Neuronal stem cell (in vitro differentiated cells): ENCODE measurements around the gene ABCA10. TPM values are rescaled to one million over a fixed set of nuclear protein-coding genes. Genes with fewer than 3 reads are reported as not detected.

Experiments used
- DNase-seq: peaks from one replicate; pipeline ENCODE4 v3.0.0-alpha.2; 2013; ENCODE audit warnings: low spot score
- H2AFZ ChIP-seq: one replicate; pipeline ENCODE4 v1.6.1; 2013; ENCODE audit warnings: mild to moderate bottlenecking, low read length, inconsistent platforms
- H2AK5ac ChIP-seq: 2 replicates; pipeline ENCODE4 v1.6.1; 2013; ENCODE audit warnings: low read depth, mild to moderate bottlenecking, inconsistent platforms, low read length, moderate library complexity, mixed read lengths
- H2BK120ac ChIP-seq: 2 replicates; pipeline ENCODE4 v1.6.1; 2013; ENCODE audit warnings: low read depth, mild to moderate bottlenecking, inconsistent platforms, low read length, moderate library complexity, mixed read lengths
- H2BK12ac ChIP-seq: one replicate; pipeline ENCODE4 v1.6.1; 2013; ENCODE audit warnings: low read length, inconsistent platforms
- H2BK15ac ChIP-seq: 2 replicates; pipeline ENCODE4 v1.6.1; 2013; ENCODE audit warnings: mild to moderate bottlenecking, low read length, inconsistent platforms, mixed read lengths
- H2BK5ac ChIP-seq: one replicate; pipeline ENCODE4 v1.6.1; 2013; ENCODE audit warnings: inconsistent platforms, mild to moderate bottlenecking, low read length, moderate library complexity
- H3K14ac ChIP-seq: one replicate; pipeline ENCODE4 v1.6.1; 2013; ENCODE audit warnings: low read length, inconsistent platforms
- H3K18ac ChIP-seq: 2 replicates; pipeline ENCODE4 v1.6.1; 2013; ENCODE audit warnings: low read length, inconsistent platforms
- H3K23ac ChIP-seq: 2 replicates; pipeline ENCODE4 v1.6.1; 2013; ENCODE audit warnings: low read depth, mild to moderate bottlenecking, mixed read lengths, low read length, inconsistent platforms; ENCODE audit not compliant: poor library complexity
- H3K27ac ChIP-seq: replicated peaks from 3 replicates; pipeline ENCODE4 v1.5.1; 2013; ENCODE audit warnings: low read length, inconsistent platforms
- H3K27me3 ChIP-seq, 3 experiments: 2 replicates each; pipeline ENCODE4 v1.6.1; 2013; ENCODE audit warnings: low read length in 3 of 3, mild to moderate bottlenecking in 2 of 3, inconsistent platforms in 1 of 3, low read depth in 1 of 3, mixed read lengths in 1 of 3, moderate library complexity in 1 of 3; ENCODE audit not compliant: control insufficient read depth in 3 of 3, insufficient read depth in 3 of 3
- H3K36me3 ChIP-seq, 2 donors: replicated peaks in 1 of 2; 2 replicates each; pipeline ENCODE4 v1.6.1; 2013; ENCODE audit warnings: low read length in 2 of 2; ENCODE audit not compliant: control insufficient read depth in 2 of 2, insufficient read depth in 2 of 2
- H3K4ac ChIP-seq: 2 replicates; pipeline ENCODE4 v1.6.1; 2013; ENCODE audit warnings: inconsistent platforms, mild to moderate bottlenecking, low read length, moderate library complexity
- H3K4me1 ChIP-seq, 2 donors: 1 replicate in 1 of 2; 2 replicates in 1 of 2; pipeline ENCODE4 v1.6.1; 2013; ENCODE audit warnings: low read length in 2 of 2, low read depth in 1 of 2; ENCODE audit not compliant: control insufficient read depth in 2 of 2, insufficient read depth in 1 of 2
- H3K4me2 ChIP-seq: one replicate; pipeline ENCODE4 v1.6.1; 2013; ENCODE audit warnings: mild to moderate bottlenecking, low read length, inconsistent platforms; ENCODE audit not compliant: insufficient read depth, poor library complexity, severe bottlenecking
- H3K4me3 ChIP-seq, 2 donors: 2 replicates each; pipeline ENCODE4 v1.5.1; 2013; ENCODE audit warnings: low read length in 2 of 2, mild to moderate bottlenecking in 2 of 2, inconsistent platforms in 1 of 2, moderate library complexity in 1 of 2
- H3K79me1 ChIP-seq: one replicate; pipeline ENCODE4 v1.6.1; 2013; ENCODE audit warnings: low read depth, mild to moderate bottlenecking, inconsistent platforms, low read length, moderate library complexity
- H3K9ac ChIP-seq: one replicate; pipeline ENCODE4 v1.6.1; 2013; ENCODE audit warnings: mild to moderate bottlenecking, low read depth, low read length, inconsistent platforms; ENCODE audit not compliant: poor library complexity
- H3K9me3 ChIP-seq, 2 donors: replicated peaks in 1 of 2; 2 replicates each; pipeline versions ENCODE3 to v1.6.1; 2013; ENCODE audit warnings: low read length in 2 of 2, mild to moderate bottlenecking in 2 of 2, inconsistent platforms in 1 of 2, low read depth in 1 of 2, mixed read lengths in 1 of 2, moderate library complexity in 1 of 2; ENCODE audit not compliant: control insufficient read depth in 2 of 2, insufficient read depth in 1 of 2
- H4K8ac ChIP-seq: one replicate; pipeline ENCODE4 v1.6.1; 2013; ENCODE audit warnings: low read depth, mild to moderate bottlenecking, inconsistent platforms, low read length, moderate library complexity
- H4K91ac ChIP-seq: one replicate; pipeline ENCODE4 v1.6.1; 2013; ENCODE audit warnings: low read length, low read depth, mild to moderate bottlenecking, inconsistent platforms; ENCODE audit not compliant: poor library complexity
- whole genome bisulfite sequencing, 2 donors: extraction: QIAGEN DNeasy Blood & Tissue Kit; methylation state at CpG; one replicate each; pipeline ENCODE4 v1.1.7; 2013; ENCODE audit warnings: missing lambda C conversion rate in 2 of 2, mixed read lengths in 1 of 2; ENCODE audit not compliant: insufficient read length in 2 of 2, insufficient replicate concordance in 1 of 2; ENCODE audit errors: extremely low coverage in 2 of 2; 5-methylcytosine and 5-hydroxymethylcytosine counted together
- small RNA-seq: library from polyadenylated mRNA; stranded (forward); fragments of <200 nt; extraction: miRNeasy Mini kit (QIAGEN cat#:217004); gene quantifications from one replicate; pipeline ENCODE3, GENCODE V24; 2013; ENCODE audit not compliant: insufficient read depth

Gene ABCA10

GRCh38 chr17:69103557-69104233 is 124.9 kb downstream of the ABCA10 start:
- Histone ChIP-seq H2BK120ac (no peak overlapping the region), H3K4me3 (no peak overlapping the region)

GRCh38 chr17:69098625-69099024 is 130.0 kb downstream of the ABCA10 start:
- no peak overlapping the region for H3K14ac ChIP-seq
- no peak for DNase-seq
- H3K4ac ChIP-seq: no peak overlapping the region
- H3K79me1 ChIP-seq: no peaks in the 10 kb centered on the region
- H3K27me3 ChIP-seq: no peaks in the 10 kb centered on the region
- no peak overlapping the region for H3K18ac ChIP-seq
- no peak overlapping the region for H3K27ac ChIP-seq
- no peak overlapping the region for H2AFZ ChIP-seq
- WGBS, 2 donors: no CpG with 5 or more reads among the region's 4 CpGs
- peaks cover 0 to 2% of the 10 kb centered on the region in 2 donors for H3K9me3 ChIP-seq
- H2BK12ac ChIP-seq: no peak overlapping the region
- no peak overlapping the region for H3K9ac ChIP-seq
- H2BK5ac ChIP-seq: no peak overlapping the region
- H2BK120ac ChIP-seq: no peak overlapping the region
- H3K23ac ChIP-seq: no peak overlapping the region
- H3K36me3 ChIP-seq: no peaks in the 10 kb centered on the region
- H3K4me2 ChIP-seq: no peak overlapping the region
- H2AK5ac ChIP-seq: no peak overlapping the region
- no peak overlapping the region for H3K4me3 ChIP-seq
- no peaks in the 10 kb centered on the region for H3K4me1 ChIP-seq
- H4K91ac ChIP-seq: no peak overlapping the region
- H2BK15ac ChIP-seq: no peak overlapping the region
- H4K8ac ChIP-seq: no peak overlapping the region

More at GRCh38 chr17:69103557-69104233, 124.9 kb downstream of the ABCA10 start:
- Histone ChIP-seq H3K27ac (no peak overlapping the region), H2AK5ac (no peak overlapping the region), H3K14ac (no peak overlapping the region), H3K9ac (no peak overlapping the region), H4K91ac (no peak overlapping the region), H3K4ac (no peak overlapping the region), H3K18ac (no peak overlapping the region), H3K27me3 (no peaks in the 10 kb centered on the region), H2BK5ac (no peak overlapping the region), H4K8ac (no peak overlapping the region), H3K79me1 (no peaks in the 10 kb centered on the region), H3K36me3 (no peaks in the 10 kb centered on the region), H3K23ac (no peak overlapping the region), H2BK15ac (no peak overlapping the region), H3K4me2 (no peak overlapping the region), H3K9me3 (peaks cover 0 to 2% of the 10 kb centered on the region in 2 donors), H2BK12ac (no peak overlapping the region), H3K4me1 (no peaks in the 10 kb centered on the region), H2AFZ (no peak overlapping the region)
- no CpG with 5 or more reads among the region's 9 CpGs for WGBS, 2 donors
- DNase-seq: no peak

Small RNA genes lying within 50 kb of the gene (small RNA-seq; reads per million reads assigned to genes)
- not detected for gene MIR4524B
